Skeletal muscle cell (primary cell): ENCODE measurements around the gene METTL15.
"Not testable (repeated sequence)": the region's sequence is repeated elsewhere in the genome, so short reads cannot be mapped to it uniquely, and the experiment has no call there.

Source experiments
- DNase-seq: peaks from one replicate; pipeline ENCODE4 v3.0.0-alpha.2; 2010; ENCODE audit warnings: low read depth
- H3K4me3 ChIP-seq: 2 replicates; pipeline ENCODE4 v1.5.1; 2011; ENCODE audit warnings: low read depth, mild to moderate bottlenecking, control low read depth, low read length, moderate library complexity

The METTL15 gene

GRCh38 chr11:28259177-28259843 lies 151.1 kb downstream of the METTL15 start:
- no peak for DNase-seq
- H3K4me3 ChIP-seq: no peak overlapping the region

DNA sequence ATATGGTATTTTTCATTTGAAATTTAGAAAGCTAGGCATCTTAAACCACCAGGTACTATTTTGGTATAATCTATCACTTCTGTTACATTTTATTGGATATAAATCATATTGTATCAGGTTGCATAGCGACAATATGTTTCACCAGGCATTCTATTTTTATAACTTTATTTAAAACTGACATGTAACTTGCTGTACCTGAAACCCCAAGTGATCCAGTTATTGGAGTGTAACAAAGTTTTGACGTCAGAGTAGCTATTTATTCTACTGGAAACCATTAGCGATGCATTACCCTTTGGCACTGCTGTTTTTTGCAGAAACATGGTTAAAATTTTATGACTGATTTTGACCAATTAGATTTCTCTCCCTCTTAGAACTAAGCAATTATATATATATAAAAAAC lies 160.7 kb downstream of the METTL15 start:
- H3K4me3 ChIP-seq: no peak overlapping the region
- DNase-seq: no peak

- H3K4me3 ChIP-seq: no peak overlapping the region
- DNase-seq: no peak
Observed at GRCh38 chr11:28269586-28269985, 161.4 kb downstream of the METTL15 start.

GRCh38 chr11:28272247-28272646 lies 164.1 kb downstream of the METTL15 start:
- not testable (repeated sequence) for DNase-seq, H3K4me3 ChIP-seq

DNA sequence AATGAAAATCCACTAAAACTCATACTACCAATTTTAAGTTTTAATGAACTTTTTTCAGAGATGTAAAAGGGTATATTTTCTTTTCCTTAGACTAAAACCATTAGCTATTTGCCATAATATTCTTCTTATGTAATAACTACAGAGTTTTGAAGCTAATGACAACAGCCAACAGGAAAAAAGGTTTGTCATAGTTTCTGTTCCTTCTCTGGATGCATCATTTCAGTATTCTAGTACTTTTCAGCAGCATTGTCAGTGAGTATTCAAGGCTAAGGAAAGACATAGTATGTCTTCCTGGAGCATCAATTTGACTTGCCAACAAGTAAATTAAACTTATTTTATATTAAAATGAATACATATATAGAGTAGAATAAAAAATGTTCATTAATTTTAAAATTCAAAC lies 166.0 kb downstream of the METTL15 start:
- no peak overlapping the region for H3K4me3 ChIP-seq
- no peak for DNase-seq

DNA sequence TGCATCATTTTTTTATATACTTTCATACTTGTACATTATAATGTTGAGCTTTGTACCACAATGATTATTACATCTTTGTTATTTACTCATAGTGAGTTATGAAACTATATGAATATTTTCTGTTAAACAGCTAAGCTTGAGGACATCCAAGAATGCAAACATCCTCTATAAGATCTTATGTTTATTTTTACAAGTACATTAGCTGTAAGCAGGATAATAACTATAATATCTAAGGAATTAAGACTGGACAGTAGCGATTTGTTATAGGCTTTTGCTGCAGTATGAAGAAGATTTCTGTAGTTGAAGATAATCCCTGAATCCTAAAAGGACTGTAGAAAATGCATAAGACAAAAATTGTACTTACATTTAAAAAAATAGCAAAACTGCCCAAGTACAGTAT lies 176.0 kb downstream of the METTL15 start:
- DNase-seq: no peak
- H3K4me3 ChIP-seq: no peak overlapping the region

DNA sequence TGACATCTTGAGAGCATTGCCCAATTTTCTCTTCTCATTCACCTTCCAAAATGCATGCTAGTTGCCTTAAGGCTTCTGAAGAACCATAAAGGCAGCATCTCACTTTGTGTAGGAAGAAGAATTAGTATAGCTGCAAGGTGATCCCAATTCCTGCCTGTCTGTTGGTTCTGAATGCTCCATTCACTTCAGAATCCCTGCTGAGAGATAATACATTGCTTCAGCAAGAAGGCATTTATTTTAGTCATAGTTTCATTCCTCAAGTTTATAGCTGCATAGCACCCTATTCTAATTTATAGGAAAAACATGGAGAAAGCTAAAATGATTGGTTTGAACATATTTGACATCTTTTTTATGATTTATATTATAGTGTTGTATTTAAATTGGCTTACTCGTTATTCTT lies 181.3 kb downstream of the METTL15 start:
- DNase-seq: no peak
- H3K4me3 ChIP-seq: no peak overlapping the region

DNA sequence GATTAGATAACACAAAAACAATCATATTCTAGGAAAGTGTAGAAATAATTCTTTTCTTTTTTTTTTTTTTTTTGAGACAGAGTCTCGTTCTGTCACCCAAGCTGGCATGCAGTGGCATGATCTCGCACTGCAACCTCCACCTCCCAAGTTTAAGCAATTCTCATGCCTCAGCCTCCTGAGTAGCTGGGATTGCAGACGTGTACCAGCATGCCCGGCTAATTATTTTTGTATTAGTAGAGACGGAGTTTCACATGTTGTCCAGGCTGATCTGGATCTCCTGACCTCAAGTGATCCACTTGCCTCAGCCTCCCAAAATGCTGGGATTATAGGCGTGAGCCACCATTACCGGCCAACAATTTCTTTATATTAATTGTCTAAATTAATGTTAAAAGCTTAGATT lies 182.8 kb downstream of the METTL15 start:
- H3K4me3 ChIP-seq, DNase-seq: not testable (repeated sequence)

- no peak for DNase-seq
- H3K4me3 ChIP-seq: no peak overlapping the region
Observed at GRCh38 chr11:28296426-28296825, 188.2 kb downstream of the METTL15 start.

GRCh38 chr11:28298209-28298608 lies 190.0 kb downstream of the METTL15 start:
- no peak overlapping the region for H3K4me3 ChIP-seq
- DNase-seq: no peak

- no peak overlapping the region for H3K4me3 ChIP-seq
- DNase-seq: no peak
Observed at GRCh38 chr11:28303477-28304191, 195.4 kb downstream of the METTL15 start.

- DNase-seq: no peak
- H3K4me3 ChIP-seq: no peak overlapping the region
Observed at GRCh38 chr11:28315440-28315839, 207.3 kb downstream of the METTL15 start.

GRCh38 chr11:28318871-28319270 lies 210.7 kb downstream of the METTL15 start:
- no peak overlapping the region for H3K4me3 ChIP-seq
- no peak for DNase-seq

DNA sequence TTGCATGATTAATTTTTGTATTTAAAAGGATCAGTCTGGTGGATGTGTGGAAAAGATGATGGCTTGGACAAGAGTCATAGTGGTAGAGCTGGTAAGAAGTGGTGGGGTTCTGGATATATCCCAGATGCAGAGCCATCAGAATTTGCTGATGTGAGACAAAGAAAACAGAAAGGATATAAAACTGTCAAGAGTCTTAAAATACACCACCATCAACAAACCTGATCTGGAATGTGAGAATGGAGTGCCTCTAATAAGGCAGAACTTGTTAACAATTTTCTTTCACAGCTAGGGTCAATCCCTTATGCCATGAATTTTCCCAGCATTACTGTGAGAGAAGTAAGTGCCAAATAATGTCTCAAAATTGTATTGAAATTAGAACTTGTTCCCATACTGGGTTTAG lies 215.4 kb downstream of the METTL15 start:
- no peak for DNase-seq
- no peak overlapping the region for H3K4me3 ChIP-seq

DNA sequence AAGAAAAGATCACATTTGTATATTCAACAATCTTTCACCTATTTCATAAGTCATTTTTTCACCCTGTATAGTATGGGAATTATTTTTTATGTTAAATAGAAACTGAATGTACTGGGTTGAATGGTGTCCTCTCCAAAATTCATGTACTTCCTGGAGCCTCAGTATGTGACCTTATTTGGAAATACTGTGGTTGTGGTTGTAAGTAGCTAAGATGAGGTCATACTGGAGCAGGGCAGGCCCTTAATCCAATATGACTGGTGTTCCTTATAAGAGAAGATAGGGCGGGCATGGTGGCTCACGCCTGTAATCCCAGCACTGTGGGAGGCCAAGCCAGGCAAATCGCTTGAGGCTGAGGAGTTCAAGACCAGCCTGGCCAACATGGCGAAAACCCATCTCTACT lies 224.2 kb downstream of the METTL15 start:
- DNase-seq, H3K4me3 ChIP-seq: not testable (repeated sequence)

- no peak for DNase-seq
- H3K4me3 ChIP-seq: no peak overlapping the region
Observed at GRCh38 chr11:28337701-28338100, 229.5 kb downstream of the METTL15 start.

GRCh38 chr11:28338371-28338770 lies 230.2 kb downstream of the METTL15 start:
- H3K4me3 ChIP-seq: no peak overlapping the region
- no peak for DNase-seq

- no peak overlapping the region for H3K4me3 ChIP-seq
- no peak for DNase-seq
Observed at GRCh38 chr11:28339488-28339887, 231.3 kb downstream of the METTL15 start.

DNA sequence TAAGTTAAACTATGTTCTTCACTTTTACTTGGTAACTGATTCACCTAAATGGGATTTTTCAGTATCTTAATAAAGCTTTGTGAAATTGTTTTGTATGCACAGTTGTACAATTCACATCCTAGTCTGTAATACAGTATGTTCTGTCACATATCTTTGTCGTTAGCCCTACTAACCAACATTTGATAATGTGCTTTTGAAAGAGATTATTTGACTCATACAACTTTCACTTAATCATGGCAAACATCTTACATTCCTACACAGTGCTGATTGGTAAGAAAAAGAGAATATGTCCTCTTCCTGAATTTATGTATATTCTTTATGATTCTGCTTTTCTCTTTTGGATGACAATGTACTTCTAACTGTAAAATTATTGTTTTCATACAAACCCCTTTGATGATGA lies 234.5 kb downstream of the METTL15 start:
- H3K4me3 ChIP-seq: no peak overlapping the region
- DNase-seq: no peak

GRCh38 chr11:28343304-28344233 lies 235.4 kb downstream of the METTL15 start:
- H3K4me3 ChIP-seq: no peak overlapping the region
- DNase-seq: peak; percentile 65
